ENCODE data around the gene LCNL1. TPM values are rescaled to one million over a fixed set of nuclear protein-coding genes. Genes with fewer than 3 reads are reported as not detected.
A peak's percentile ranks its signal among the peaks of the same experiment; 100 is the strongest.

LCNL1 gene
- total RNA-seq, 2 donors from 2014 or later, result 6.4 to 9.6 TPM

DNA sequence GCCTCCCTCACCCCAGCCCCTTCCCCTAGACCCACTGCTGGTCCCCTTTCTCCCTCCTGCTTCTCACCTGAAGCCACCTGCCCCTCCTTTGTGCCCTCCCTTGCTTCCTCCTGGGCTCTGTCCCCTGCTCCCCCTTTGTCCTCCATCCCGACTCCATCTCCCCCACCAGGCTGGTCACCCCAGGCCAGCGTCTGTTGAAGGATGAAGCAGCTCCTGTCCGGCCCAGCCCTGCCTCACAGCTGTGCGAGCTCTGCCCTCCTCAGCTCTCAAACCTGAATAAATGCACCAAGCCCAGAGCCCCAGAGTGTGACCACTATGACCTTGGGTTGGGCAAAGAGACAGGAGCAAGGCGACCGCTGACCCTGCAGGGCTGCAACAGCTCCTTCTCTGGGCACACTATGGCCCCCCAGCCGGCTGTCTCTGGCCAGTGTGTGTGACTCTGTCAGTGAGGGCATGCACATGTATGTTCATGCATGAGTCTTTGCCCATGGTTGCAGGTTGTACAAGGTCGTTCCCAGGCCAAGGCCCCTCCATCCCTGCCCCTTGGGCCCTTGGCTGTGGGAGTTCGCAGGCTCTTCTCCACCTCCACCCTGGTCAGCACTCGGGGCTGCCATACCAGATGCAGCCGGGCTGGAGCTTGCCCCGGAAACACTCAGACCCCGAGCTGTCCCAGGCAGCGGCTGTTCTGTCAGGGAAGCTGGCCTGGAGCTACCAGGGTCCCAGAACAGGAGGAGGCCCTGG lies 27.4 kb upstream of the LCNL1 start:
- no peak for ATAC-seq
- intact Hi-C loops (cut with DNase I), result no loop called here
- no peak for DNase-seq

DNA sequence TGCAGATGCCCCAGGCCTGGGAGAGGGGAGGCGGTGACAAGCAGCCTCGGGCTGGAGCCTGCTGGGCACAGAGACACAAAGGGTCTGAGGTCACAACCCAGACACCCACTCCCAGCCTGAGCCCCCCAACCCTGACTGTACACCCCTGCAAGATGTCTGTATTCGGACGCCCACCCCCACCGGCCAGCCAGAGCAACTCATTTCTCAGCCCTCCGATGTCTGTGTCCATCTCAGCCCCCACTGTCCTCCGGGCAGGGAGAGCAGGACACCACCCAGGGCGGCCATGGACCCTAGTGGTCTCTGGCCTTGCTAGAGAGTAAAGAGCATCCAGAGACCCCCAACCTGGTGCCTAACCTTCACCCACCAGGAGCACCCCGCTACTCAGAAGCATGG lies 26.9 kb upstream of the LCNL1 start:
- ATAC-seq (no peak), DNase-seq (no peak)
- intact Hi-C loops (cut with DNase I), result no loop called here

- ATAC-seq (no peak), DNase-seq (no peak)
- intact Hi-C loops (cut with DNase I), result no loop called here
Measured at GRCh38 chr9:136956604-136957003, 26.2 kb upstream of the LCNL1 start.

DNA sequence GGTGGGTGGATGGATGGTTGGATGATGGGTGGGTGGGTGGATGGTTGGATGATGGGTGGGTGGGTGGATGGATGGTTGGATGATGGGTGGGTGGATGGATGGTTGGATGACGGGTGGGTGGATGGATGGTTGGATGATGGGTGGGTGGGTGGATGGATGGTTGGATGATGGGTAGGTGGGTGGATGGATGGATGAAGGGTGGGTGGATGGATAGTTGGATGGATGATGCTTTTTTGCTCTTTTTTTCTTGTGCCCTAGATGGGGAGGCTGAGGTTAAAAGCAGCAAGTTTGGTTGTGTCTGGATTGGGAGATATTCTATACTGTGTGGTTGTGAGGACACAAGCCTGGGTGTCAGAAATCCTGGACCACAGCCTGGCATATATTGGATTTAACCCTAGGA lies 25.3 kb upstream of the LCNL1 start:
- no peak for DNase-seq
- intact Hi-C loops (cut with DNase I), result no loop called here
- ATAC-seq, result no peak

DNA sequence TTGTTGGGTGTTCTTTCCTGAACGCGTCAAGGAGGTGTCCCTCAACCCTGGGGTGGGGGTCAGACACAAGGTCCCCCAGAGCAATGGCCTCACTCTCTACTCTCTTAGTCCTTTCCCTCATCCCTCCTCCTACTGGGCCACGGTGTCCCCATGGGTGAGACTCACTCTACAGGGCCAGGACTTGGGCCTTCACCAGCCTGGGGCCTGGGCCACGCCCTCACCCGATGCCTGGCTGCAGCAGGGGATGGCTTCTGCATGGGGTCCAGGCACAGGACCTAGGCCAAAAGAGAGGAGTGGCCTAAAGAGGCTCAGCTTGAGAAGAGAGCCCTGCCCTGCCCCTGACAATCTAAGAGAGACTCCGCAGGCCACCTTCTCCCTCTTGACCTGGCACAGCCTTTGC lies 24.9 kb upstream of the LCNL1 start:
- ATAC-seq (no peak), DNase-seq (no peak)
- intact Hi-C loops (cut with DNase I), result no loop called here

- ATAC-seq (no peak), DNase-seq (no peak)
- intact Hi-C loops (cut with DNase I), result no loop called here
Measured at GRCh38 chr9:136958473-136958872, 24.3 kb upstream of the LCNL1 start.

- ATAC-seq (no peak), DNase-seq (no peak)
- intact Hi-C loops (cut with DNase I), result no loop called here
Measured at GRCh38 chr9:136958898-136959850, 23.6 kb upstream of the LCNL1 start.

DNA sequence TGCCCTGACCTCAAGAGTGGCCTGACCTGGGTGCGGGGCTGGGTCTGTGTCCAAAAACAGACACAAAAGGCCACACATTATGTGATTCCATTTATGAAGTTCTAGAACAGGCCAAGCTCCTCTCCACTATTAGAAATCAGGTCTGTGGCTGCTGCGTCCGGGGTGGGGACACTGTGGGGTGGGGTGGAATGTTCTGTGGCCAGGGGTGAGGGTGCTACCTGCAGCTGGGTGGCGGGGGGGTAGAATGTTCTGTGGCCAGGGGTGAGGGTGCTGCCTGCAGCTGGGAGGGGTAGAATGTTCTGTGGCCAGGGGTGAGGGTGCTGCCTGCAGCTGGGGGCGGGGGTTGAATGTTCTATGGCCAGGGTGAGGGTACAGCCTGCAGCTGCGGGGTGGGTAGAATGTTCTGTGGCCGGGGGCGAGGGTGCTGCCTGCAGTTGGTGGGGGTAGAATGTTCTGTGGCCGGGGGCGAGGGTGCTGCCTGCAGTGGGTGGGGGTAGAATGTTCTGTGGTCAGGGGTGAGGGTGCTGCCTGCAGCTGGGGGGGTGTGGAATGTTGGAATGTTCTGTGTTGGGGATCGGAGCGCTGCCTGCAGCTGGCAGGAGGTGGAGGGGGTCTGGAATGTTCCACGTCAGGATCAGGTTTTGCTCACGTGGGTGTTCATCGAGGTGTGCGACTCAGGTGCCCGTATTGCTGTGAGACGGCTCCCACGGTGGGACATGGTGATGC lies 22.4 kb upstream of the LCNL1 start:
- intact Hi-C loops (cut with DNase I), result no loop called here
- ATAC-seq (no peak), DNase-seq (no peak)

DNA sequence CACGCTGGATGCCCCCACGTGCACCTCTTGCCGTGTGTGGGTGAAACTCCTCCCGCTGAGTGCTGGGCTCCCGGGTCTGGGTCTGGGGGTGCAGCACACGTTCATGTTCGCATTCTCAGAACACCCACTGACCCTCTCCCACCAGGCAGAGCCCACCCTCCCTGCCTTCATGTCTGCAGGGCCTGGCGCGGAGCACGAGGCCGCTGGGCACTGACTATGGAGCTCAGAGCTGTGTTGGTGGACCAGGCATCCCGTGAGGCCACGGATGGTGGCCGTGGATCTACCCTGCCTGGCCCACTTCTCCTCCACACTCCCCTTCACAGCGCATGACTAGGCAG lies 21.9 kb upstream of the LCNL1 start:
- peak in 1 of 2 donors; percentile 2 for ATAC-seq
- intact Hi-C loops (cut with DNase I), result no loop called here
- no peak for DNase-seq

GRCh38 chr9:136961279-136962065 lies 21.3 kb upstream of the LCNL1 start:
- peak; percentile 79 to 93 for ATAC-seq
- DNase-seq, result peak; percentile 68
- intact Hi-C loops (cut with DNase I), result no loop called here

GRCh38 chr9:136962163-136962562 lies 20.6 kb upstream of the LCNL1 start:
- ATAC-seq (no peak), DNase-seq (no peak)
- intact Hi-C loops (cut with DNase I), result no loop called here

- DNase-seq (no peak), ATAC-seq (no peak)
- intact Hi-C loops (cut with DNase I), result no loop called here
Measured at GRCh38 chr9:136962701-136963248, 20.0 kb upstream of the LCNL1 start.

DNA sequence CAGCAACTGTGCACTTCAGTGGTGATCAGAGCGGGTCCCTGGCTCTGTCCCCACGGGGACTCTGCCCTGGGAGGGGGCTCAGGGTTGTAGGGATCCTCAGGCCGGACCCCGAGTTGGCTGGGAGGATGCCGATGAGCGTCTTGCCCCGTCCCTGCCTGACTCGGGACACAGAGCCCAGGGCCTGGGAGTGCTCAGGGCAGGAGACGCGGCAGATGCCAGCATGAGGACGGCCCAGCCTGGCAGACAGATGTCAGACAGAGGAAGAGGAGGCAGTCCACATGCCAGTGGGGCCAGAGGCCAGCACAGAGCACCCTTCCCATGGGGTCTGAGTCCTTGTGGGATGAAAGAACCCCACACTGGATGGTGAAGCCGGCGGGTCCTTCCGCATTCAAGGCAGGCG lies 19.5 kb upstream of the LCNL1 start:
- ATAC-seq (no peak), DNase-seq (no peak)
- intact Hi-C loops (cut with DNase I), result no loop called here

DNA sequence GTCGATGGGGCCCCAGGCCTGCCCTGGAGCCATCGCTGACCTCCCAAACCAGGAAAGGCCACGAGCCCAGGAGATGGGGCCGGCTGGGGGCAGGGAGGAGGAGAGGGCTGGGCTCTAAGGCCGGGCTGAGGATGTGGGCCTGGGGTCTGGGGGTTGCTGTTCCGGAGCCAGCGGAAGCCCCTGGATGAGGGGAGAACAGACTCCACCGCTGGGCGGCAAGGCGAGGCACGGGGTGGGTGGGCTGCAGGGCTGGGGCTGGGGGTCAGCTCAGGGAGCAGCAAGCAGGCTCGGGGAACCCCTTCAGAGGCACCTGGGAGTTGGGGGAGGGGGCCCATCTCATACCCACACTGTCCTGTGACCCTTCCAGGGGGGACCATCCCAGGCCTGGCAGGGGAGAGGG lies 19.0 kb upstream of the LCNL1 start:
- intact Hi-C loops (cut with DNase I), result no loop called here
- DNase-seq, result no peak
- ATAC-seq, result no peak

DNA sequence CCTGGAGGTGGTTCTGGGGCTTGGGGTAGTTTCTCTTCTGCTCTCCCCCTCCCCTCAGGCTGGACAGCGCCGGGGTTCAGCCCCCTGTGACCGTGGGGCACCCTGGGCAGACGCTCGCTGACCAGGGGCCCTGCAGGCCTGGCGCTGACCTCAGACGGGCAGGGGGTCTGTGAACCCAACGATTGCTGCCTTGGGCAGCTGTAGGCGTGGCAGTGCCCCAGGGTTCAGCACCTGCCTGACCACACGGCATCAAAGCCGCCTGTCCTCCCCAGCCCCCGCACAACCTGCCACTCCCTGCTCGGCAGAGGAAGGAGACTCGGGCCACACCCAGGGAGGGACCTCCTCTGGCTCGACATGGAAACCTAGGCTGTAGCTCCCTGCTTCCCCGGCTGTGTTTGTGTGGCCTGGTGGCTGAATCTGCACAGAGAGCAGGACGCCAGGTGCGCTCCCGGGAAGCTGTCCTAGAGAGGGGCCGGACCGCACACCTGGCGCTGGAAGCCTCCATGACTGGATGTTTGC lies 18.6 kb upstream of the LCNL1 start:
- intact Hi-C loops (cut with DNase I), result no loop called here
- no peak for DNase-seq
- no peak for ATAC-seq

- no peak for ATAC-seq
- no peak for DNase-seq
- intact Hi-C loops (cut with DNase I), result no loop called here
Measured at GRCh38 chr9:136964833-136965422, 17.9 kb upstream of the LCNL1 start.

GRCh38 chr9:136965771-136966484 lies 16.9 kb upstream of the LCNL1 start:
- intact Hi-C loops (cut with DNase I), result no loop called here
- DNase-seq, result no peak
- ATAC-seq, result peak in 1 of 2 donors; percentile 3
